ENCODE measurements around the gene FYCO1.

FYCO1 gene

GRCh38 chr3:45986303-45986982 lies 9.2 kb downstream of the FYCO1 start:
- Histone ChIP-seq H3K27me3 (ENCODE audit: low read depth) (no peaks in the 10 kb centered on the region), H3K36me3 (replicated peaks) (peaks cover 30% of the 10 kb centered on the region), H3K4me3 (no peak overlapping the region), H3K4me1 (no peaks in the 10 kb centered on the region), H3K9me3 (no peaks in the 10 kb centered on the region)
- DNase-seq (ENCODE audit: low spot score in 2 of 2) = no peak
- in situ Hi-C loops (cut with MboI; ENCODE audit: low sequenced_read_pairs) = no loop called here

DNA sequence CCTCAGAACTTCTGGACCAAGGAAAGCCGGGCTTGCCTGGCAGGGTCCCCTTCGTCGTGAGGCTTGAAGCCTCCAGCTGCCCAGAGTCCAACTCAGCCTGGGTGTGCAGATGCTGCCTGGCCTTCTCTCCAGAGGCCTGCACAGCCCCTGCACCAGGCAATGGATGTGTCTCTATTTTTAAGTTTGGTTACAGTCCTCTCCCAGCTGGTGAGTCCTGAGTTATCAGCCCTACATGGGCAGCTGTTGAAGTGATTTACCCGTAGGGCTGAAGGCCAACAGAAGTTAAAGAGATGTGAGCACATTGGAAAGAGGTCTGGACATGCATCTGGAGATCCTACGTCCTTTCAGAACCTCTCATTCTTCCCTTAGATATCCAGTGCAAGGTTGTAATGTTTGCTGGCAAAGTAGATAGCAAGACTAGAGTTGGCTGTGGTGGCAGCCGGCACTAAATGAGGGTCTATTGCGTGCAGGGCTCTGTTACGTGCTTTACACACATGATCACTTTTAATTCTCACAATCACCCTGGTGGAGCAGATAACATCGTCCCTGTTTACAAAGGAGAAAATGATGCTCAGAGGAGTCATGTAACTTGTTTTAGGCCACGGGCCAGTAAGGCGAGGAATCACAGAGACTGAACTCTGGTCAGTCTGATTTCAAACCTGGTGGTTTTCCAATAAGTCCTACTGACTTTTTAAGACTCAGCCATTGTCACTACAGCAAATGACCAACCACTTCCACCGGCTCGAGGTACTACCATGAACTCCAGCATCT lies 9.9 kb downstream of the FYCO1 start:
- Histone ChIP-seq H3K9me3 (no peaks in the 10 kb centered on the region), H3K4me3 (no peak overlapping the region), H3K36me3 (replicated peaks) (peaks cover 37% of the 10 kb centered on the region), H3K4me1 (no peaks in the 10 kb centered on the region), H3K27me3 (ENCODE audit: low read depth) (no peaks in the 10 kb centered on the region)
- no peak for DNase-seq (ENCODE audit: low spot score in 2 of 2)
- in situ Hi-C loops (cut with MboI; ENCODE audit: low sequenced_read_pairs) = no loop called here

GRCh38 chr3:45984331-45985312 lies 11.0 kb downstream of the FYCO1 start:
- DNase-seq (ENCODE audit: low spot score in 2 of 2) = no peak
- Histone ChIP-seq H3K9me3 (no peaks in the 10 kb centered on the region), H3K4me3 (no peak overlapping the region), H3K36me3 (replicated peaks) (peaks cover 48% of the 10 kb centered on the region), H3K27me3 (ENCODE audit: low read depth) (no peaks in the 10 kb centered on the region), H3K4me1 (no peaks in the 10 kb centered on the region)
- in situ Hi-C loops (cut with MboI; ENCODE audit: low sequenced_read_pairs) = no loop called here

- Histone ChIP-seq H3K4me1 (no peaks in the 10 kb centered on the region), H3K36me3 (replicated peaks) (peaks cover 55% of the 10 kb centered on the region), H3K9me3 (no peaks in the 10 kb centered on the region), H3K27me3 (ENCODE audit: low read depth) (no peaks in the 10 kb centered on the region), H3K4me3 (no peak overlapping the region)
- no peak for DNase-seq (ENCODE audit: low spot score in 2 of 2)
- in situ Hi-C loops (cut with MboI; ENCODE audit: low sequenced_read_pairs) = no loop called here
These were observed 11.9 kb downstream of the FYCO1 start for GRCh38 chr3:45983770-45984169.

DNA sequence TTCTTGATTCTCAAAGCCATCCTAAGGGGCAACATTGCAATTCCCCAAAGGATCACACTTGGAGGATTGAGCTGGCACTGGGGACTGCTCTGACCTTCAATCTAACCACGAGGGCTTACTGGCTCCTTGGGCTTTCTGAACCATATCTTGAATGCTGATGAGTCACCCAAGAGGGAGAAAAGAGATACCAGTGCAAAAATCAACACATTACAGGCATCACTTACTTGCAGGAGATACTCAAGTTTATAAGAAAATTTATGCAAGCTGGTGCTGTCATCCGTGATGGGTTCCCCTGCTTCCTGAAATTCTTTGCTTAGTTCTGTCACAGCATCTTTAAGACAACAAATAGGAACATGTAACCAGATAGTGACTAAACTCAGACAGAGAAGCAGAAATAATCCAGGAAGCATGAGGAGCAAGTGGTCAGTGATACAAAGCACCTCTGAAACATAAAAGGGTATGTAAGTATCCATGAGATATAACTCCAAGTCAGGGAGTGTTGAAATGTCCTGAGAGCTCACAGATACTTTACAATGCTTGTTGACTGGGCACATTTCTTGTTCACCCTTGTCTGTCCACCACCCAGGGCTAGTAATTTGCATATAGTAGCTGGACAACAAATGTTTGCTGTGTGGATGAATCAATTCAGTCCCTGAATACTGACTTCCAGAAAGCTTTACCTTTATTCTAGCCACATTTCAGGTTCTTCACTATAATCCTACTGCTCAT lies 14.1 kb downstream of the FYCO1 start:
- DNase-seq (ENCODE audit: low spot score in 2 of 2) = no peak
- no peaks in the 10 kb centered on the region for H3K27me3 ChIP-seq (ENCODE audit: low read depth)
- no peaks in the 10 kb centered on the region for H3K4me1 ChIP-seq
- no peak overlapping the region for H3K4me3 ChIP-seq
- in situ Hi-C loops (cut with MboI; ENCODE audit: low sequenced_read_pairs) = no loop called here
- no peaks in the 10 kb centered on the region for H3K9me3 ChIP-seq
- H3K36me3 ChIP-seq (replicated peaks) = peaks cover 74% of the 10 kb centered on the region

- Histone ChIP-seq H3K36me3 (replicated peaks) (peaks cover 81% of the 10 kb centered on the region), H3K4me3 (no peak overlapping the region), H3K9me3 (no peaks in the 10 kb centered on the region), H3K4me1 (no peaks in the 10 kb centered on the region), H3K27me3 (ENCODE audit: low read depth) (no peaks in the 10 kb centered on the region)
- in situ Hi-C loops (cut with MboI; ENCODE audit: low sequenced_read_pairs) = no loop called here
- DNase-seq (ENCODE audit: low spot score in 2 of 2) = no peak
These were observed 14.8 kb downstream of the FYCO1 start for GRCh38 chr3:45980819-45981218.

DNA sequence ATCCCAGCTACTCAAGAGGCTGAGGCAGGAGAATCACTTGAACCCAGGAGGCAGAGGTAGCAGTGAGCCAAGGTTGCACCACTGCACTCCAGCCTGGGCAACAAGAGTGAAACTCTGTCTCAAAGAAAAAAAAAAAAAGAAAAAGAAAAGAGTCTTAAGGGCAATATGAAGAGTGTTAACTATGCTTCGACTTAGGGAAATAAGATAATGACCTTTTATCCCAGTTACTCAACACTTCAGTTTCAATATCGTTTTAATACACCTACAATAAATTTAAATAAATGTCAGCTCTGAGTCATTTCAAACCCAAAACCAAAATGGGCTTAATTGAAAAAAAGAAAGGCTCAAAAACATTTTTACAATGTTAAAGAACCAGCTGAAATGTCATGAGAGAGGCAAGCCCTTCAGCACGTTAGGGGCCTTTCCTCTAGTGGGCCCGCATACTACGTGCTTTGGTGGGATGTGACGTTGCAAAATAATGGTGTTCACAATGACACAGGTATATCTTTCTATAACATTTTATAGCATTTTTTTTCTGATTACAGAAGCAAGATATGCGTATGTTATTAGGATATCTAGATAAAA lies 15.3 kb downstream of the FYCO1 start:
- H3K4me1 ChIP-seq = no peaks in the 10 kb centered on the region
- in situ Hi-C loops (cut with MboI; ENCODE audit: low sequenced_read_pairs) = no loop called here
- H3K9me3 ChIP-seq = no peaks in the 10 kb centered on the region
- peaks cover 86% of the 10 kb centered on the region for H3K36me3 ChIP-seq (replicated peaks)
- no peak for DNase-seq (ENCODE audit: low spot score in 2 of 2)
- no peak overlapping the region for H3K4me3 ChIP-seq
- no peaks in the 10 kb centered on the region for H3K27me3 ChIP-seq (ENCODE audit: low read depth)

DNA sequence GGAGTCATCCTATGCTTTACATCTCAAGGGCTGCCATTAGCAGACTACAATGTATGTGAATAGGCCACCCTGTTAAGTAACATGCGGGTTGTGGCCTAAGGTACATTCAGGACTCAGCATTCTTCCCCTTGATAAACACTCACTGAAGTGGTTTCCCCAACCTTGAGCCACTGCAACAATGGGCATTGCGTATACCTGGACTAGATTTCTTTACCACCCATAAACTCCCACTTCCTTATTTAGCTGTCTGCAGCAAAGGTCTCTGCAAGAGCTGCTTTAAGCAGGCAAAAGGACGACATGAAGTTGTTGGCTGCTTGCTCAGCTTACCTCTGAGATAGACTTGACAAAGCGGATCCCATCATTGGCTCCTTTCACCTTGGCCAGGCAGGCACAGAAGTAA lies 16.2 kb downstream of the FYCO1 start:
- DNase-seq (ENCODE audit: low spot score in 2 of 2) = no peak
- H3K36me3 ChIP-seq (replicated peaks) = peaks cover 87% of the 10 kb centered on the region
- H3K4me3 ChIP-seq = no peak overlapping the region
- in situ Hi-C loops (cut with MboI; ENCODE audit: low sequenced_read_pairs) = no loop called here
- H3K27me3 ChIP-seq (ENCODE audit: low read depth) = no peaks in the 10 kb centered on the region
- no peaks in the 10 kb centered on the region for H3K9me3 ChIP-seq
- H3K4me1 ChIP-seq = no peaks in the 10 kb centered on the region

DNA sequence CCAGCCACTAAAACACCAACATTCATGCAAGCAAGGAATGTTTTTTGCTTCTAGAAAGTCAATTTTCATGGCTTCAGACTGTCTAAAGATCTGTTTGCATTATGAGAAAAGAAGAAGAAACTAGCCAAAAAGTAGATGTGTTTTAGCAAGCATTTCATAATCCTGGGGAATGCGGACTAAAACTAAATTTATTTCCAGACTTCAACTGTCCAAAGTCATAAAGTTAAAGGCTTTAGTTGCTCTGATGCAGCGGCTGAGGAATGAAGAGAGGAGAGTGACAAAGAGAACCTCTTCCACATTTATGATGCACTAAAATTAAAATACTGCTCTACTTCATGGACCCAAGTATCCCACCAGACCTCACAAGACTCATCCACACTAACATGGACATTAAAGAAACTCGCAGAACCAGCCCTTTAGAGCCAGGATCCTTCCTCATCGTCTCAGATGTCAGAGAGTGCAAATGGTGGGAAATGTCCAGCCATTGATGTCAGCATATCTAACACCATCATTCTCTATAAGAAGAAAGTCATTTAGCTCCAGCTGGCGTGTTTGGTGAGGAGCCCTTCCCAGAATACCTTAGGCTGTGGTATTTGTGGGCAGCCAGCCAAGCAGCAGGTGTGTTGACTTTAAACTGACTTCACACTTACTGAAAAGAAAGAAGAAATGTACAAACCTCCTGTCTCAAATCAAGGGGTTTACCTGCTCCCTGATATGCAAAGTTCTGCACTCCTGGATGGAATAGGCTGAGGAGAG lies 17.4 kb downstream of the FYCO1 start:
- Histone ChIP-seq H3K9me3 (no peaks in the 10 kb centered on the region), H3K27me3 (ENCODE audit: low read depth) (no peaks in the 10 kb centered on the region), H3K4me3 (no peak overlapping the region), H3K36me3 (replicated peaks) (peaks cover 77% of the 10 kb centered on the region), H3K4me1 (no peaks in the 10 kb centered on the region)
- in situ Hi-C loops (cut with MboI; ENCODE audit: low sequenced_read_pairs) = no loop called here
- DNase-seq (ENCODE audit: low spot score in 2 of 2) = no peak

DNA sequence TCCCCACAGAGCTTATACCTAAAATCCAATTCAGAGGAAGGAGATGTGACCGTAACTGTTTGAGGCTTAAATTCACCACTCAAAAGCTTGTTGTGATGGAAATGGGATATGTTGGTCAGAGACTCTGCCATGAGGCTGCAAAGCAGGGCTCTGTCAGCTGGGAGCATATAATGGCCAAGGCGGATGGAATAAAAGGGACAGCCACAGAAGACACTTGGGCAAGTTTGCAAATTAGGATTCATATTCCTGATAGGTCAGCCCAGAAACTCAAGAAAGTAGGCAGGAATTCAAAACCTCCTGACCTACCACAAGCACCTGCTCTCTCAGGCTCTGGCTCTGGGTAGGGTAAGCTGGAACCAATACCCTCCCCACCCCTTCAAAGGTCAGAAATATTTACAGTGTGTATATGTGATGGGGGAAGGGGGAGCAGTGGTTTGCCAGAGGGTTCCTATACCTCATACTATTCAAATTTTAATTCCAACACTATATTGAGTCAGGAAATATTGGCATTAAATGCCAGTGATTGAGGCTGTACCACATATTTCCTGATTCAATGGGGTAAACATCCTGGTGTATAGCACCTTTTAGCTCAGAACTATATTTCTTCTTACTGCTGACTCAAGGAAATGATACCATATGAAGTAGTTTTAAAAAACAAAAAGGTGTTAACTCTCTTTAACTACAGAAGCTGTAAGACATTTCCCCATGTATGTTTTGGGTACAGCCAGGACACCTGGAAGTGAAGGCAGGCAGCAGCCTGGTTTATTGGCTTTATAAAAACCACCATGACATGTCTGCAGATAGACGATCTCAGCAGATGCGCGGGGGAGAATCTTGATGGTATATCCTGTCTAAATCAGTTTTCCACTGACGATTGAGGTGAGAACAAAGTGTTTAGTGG lies 19.2 kb downstream of the FYCO1 start:
- H3K36me3 ChIP-seq (replicated peaks) = peaks cover 66% of the 10 kb centered on the region
- DNase-seq (ENCODE audit: low spot score in 2 of 2) = no peak
- no peaks in the 10 kb centered on the region for H3K4me1 ChIP-seq
- no peaks in the 10 kb centered on the region for H3K27me3 ChIP-seq (ENCODE audit: low read depth)
- no peak overlapping the region for H3K4me3 ChIP-seq
- in situ Hi-C loops (cut with MboI; ENCODE audit: low sequenced_read_pairs) = no loop called here
- H3K9me3 ChIP-seq = no peaks in the 10 kb centered on the region

DNA sequence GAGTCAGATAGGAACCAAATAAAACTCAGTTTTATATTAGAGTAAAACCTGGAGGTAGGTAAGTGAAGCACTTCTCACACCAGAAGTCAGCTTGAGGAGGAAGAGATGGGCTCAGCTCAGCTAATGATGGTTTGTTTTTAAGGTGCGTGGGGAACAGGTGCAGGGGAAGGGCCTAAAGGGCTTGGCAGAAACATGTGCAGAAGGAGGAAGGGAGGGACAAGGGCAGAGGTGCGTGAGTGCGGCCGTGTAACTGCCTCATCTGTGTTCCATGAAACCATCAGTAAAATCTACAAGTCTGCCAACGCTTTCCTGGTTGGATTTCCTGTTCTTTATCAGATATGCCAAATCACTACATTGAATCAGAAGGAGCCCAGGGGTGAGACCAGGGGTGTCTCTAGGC lies 19.9 kb downstream of the FYCO1 start:
- no peak for DNase-seq (ENCODE audit: low spot score in 2 of 2)
- Histone ChIP-seq H3K4me1 (no peaks in the 10 kb centered on the region), H3K27me3 (ENCODE audit: low read depth) (no peaks in the 10 kb centered on the region), H3K9me3 (no peaks in the 10 kb centered on the region), H3K4me3 (no peak overlapping the region), H3K36me3 (replicated peaks) (peaks cover 58% of the 10 kb centered on the region)
- in situ Hi-C loops (cut with MboI; ENCODE audit: low sequenced_read_pairs) = no loop called here

GRCh38 chr3:45974686-45975085 lies 20.9 kb downstream of the FYCO1 start:
- Histone ChIP-seq H3K36me3 (replicated peaks) (peaks cover 53% of the 10 kb centered on the region), H3K4me1 (no peaks in the 10 kb centered on the region), H3K27me3 (ENCODE audit: low read depth) (no peaks in the 10 kb centered on the region), H3K9me3 (no peaks in the 10 kb centered on the region), H3K4me3 (no peak overlapping the region)
- in situ Hi-C loops (cut with MboI; ENCODE audit: low sequenced_read_pairs) = no loop called here
- DNase-seq (ENCODE audit: low spot score in 2 of 2) = no peak
